Fibroblast of upper back skin (primary cell): ENCODE measurements around the gene TAAR5.
"Not testable (repeated sequence)": the region's sequence is repeated elsewhere in the genome, so short reads cannot be mapped to it uniquely, and the experiment has no call there.

Source experiments
- DNase-seq: peaks from one replicate; pipeline ENCODE4 v3.0.0-alpha.2; 2013

Gene TAAR5

GRCh38 chr6:132569170-132569569 lies 20.4 kb downstream of the TAAR5 start:
- no peak for DNase-seq

- DNase-seq, result no peak
Measured at GRCh38 chr6:132568611-132569010, 20.9 kb downstream of the TAAR5 start.

- DNase-seq, result no peak
Measured at GRCh38 chr6:132567566-132567965, 22.0 kb downstream of the TAAR5 start.

DNA sequence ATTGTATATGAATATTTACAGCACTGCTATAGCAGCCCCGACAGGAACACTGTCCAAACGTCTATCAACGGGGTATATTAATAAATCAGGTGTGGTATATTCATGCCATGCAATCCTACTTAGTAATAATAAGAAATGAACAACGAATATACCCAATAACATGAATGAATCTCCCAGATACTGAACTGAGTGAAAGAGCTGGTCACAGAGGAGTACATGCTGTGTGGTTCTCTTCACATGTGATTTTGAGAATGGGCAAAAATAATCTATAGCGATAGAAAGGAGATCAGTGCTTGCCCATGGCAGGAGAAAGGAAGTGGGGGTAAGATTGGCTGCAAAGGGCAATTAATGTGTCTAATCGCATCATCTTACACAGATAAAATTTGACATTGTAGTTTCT lies 23.1 kb downstream of the TAAR5 start:
- no peak for DNase-seq

DNA sequence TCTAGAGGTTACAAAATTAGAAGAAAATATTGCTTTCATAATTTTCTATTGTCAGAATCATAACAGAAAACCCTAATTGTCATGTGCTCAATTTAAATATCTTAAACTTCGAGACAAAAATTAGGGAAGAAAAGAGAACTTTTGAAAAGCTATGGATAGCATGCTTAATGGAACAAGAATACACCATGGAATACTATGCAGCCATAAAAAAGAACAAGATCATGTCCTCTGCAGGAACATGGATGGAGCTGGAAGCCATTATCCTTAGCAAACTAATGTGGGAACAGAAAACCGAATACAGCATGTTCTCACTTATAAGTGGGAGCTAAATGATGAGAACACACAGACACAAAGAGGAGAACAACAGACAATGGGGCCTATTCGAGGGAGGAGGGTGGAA lies 29.5 kb downstream of the TAAR5 start:
- not testable (repeated sequence) for DNase-seq

DNA sequence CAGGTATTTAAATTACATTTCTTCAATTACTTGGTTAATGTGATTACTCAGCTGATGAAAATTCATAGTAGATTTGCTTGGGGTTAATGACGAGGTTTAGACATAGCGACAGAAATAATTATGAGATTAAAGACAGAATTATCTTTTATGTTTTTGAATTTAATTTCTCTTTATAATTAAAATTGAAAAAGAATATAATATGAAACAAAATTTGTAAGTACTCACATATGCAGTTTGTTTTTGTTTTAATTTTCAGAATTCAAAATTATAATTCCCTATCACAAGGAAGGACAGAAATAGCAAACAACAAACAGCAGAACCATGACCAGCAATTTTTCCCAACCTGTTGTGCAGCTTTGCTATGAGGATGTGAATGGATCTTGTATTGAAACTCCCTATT lies 37.2 kb downstream of the TAAR5 start, which contains the start of gene TAAR8:
Gene TAAR8 (plus strand): TSS at position 301 of the 400 bp plus-strand sequence. CDS start 21 bp downstream, at position 322.
- no peak for DNase-seq

GRCh38 chr6:132551214-132551613 lies 38.3 kb downstream of the TAAR5 start:
- DNase-seq, result no peak

GRCh38 chr6:132548746-132549463 lies 40.6 kb downstream of the TAAR5 start:
- DNase-seq, result no peak

GRCh38 chr6:132544826-132545225 lies 44.7 kb downstream of the TAAR5 start:
- DNase-seq, result no peak
